H9 (cell line): ENCODE results near the gene EFS. TPM values are rescaled to one million over a fixed set of nuclear protein-coding genes. Genes with fewer than 3 reads are reported as not detected.

Source experiments
- DNase-seq: peaks from one replicate; pipeline ENCODE4 v3.0.0-alpha.2; 2017
- H2AFZ ChIP-seq: one replicate; pipeline ENCODE4 v1.6.1; 2013; ENCODE audit warnings: mild to moderate bottlenecking, low read length, control low read depth, moderate library complexity
- H2AK5ac ChIP-seq: 2 replicates; pipeline ENCODE4 v1.6.1; 2013; ENCODE audit warnings: low read length, control low read depth, mixed read lengths; ENCODE audit not compliant: insufficient read length
- H2BK120ac ChIP-seq: one replicate; pipeline ENCODE4 v1.6.1; 2013; ENCODE audit warnings: low read depth, mild to moderate bottlenecking, low read length, control low read depth, inconsistent platforms; ENCODE audit not compliant: poor library complexity, severe bottlenecking
- H2BK12ac ChIP-seq: 2 replicates; pipeline ENCODE4 v1.6.1; 2013; ENCODE audit warnings: low read length, control low read depth, mixed read lengths, low read depth; ENCODE audit not compliant: insufficient read length
- H2BK15ac ChIP-seq: 2 replicates; pipeline ENCODE4 v1.6.1; 2013; ENCODE audit warnings: low read depth, low read length, control low read depth
- H2BK20ac ChIP-seq: one replicate; pipeline ENCODE4 v1.6.1; 2013; ENCODE audit warnings: low read depth, mild to moderate bottlenecking, low read length, control low read depth, inconsistent platforms; ENCODE audit not compliant: poor library complexity, severe bottlenecking
- H2BK5ac ChIP-seq: 2 replicates; pipeline ENCODE4 v1.6.1; 2013; ENCODE audit warnings: low read length, control low read depth, mixed read lengths; ENCODE audit not compliant: insufficient read length
- H3K14ac ChIP-seq: 2 replicates; pipeline ENCODE4 v1.6.1; 2013; ENCODE audit warnings: low read length, control low read depth; ENCODE audit not compliant: insufficient read depth
- H3K18ac ChIP-seq: 2 replicates; pipeline ENCODE4 v1.6.1; 2013; ENCODE audit warnings: low read depth, mild to moderate bottlenecking, mixed read lengths, low read length, control low read depth; ENCODE audit not compliant: insufficient read length
- H3K23ac ChIP-seq: 2 replicates; pipeline ENCODE4 v1.6.1; 2013; ENCODE audit warnings: low read length, control low read depth, mixed read lengths, low read depth; ENCODE audit not compliant: insufficient read length
- H3K23me2 ChIP-seq: 2 replicates; pipeline ENCODE4 v1.6.1; 2013; ENCODE audit warnings: low read depth, mild to moderate bottlenecking, mixed read lengths, low read length, control low read depth; ENCODE audit not compliant: insufficient read length, poor library complexity, severe bottlenecking
- H3K27ac ChIP-seq: 2 replicates; pipeline ENCODE4 v1.5.1; 2013; ENCODE audit warnings: low read length, control low read depth, mixed read lengths, low read depth; ENCODE audit not compliant: insufficient read length
- H3K27me3 ChIP-seq: 2 replicates; pipeline ENCODE4 v1.6.1; 2013; ENCODE audit warnings: low read length, control low read depth, inconsistent platforms; ENCODE audit not compliant: insufficient read depth
- H3K4ac ChIP-seq: 2 replicates; pipeline ENCODE4 v1.6.1; 2013; ENCODE audit warnings: low read depth, mild to moderate bottlenecking, control low read depth, inconsistent platforms, low read length, moderate library complexity
- H3K4me1 ChIP-seq: 2 replicates; pipeline ENCODE4 v1.6.1; 2013; ENCODE audit warnings: low read length, control low read depth, inconsistent platforms; ENCODE audit not compliant: insufficient read depth
- H3K4me2 ChIP-seq: 2 replicates; pipeline ENCODE4 v1.6.1; 2013; ENCODE audit warnings: low read length, control low read depth, mixed read lengths; ENCODE audit not compliant: insufficient read length, insufficient read depth
- H3K56ac ChIP-seq: 2 replicates; pipeline ENCODE4 v1.6.1; 2013; ENCODE audit warnings: low read depth, mild to moderate bottlenecking, mixed read lengths, low read length, control low read depth; ENCODE audit not compliant: insufficient read length
- H3K79me1 ChIP-seq: 2 replicates; pipeline ENCODE4 v1.6.1; 2013; ENCODE audit warnings: low read depth, mild to moderate bottlenecking, moderate library complexity, low read length, control low read depth, inconsistent platforms; ENCODE audit not compliant: insufficient read depth, poor library complexity, severe bottlenecking
- H3K79me2 ChIP-seq: 2 replicates; pipeline ENCODE4 v1.6.1; 2013; ENCODE audit warnings: low read length, control low read depth, inconsistent platforms; ENCODE audit not compliant: insufficient read depth
- H3K9ac ChIP-seq: 2 replicates; pipeline ENCODE4 v1.6.1; 2013; ENCODE audit warnings: low read length, control low read depth, mixed read lengths; ENCODE audit not compliant: insufficient read length; ENCODE audit errors: extremely low read depth
- H3K9me3 ChIP-seq: one replicate; pipeline ENCODE4 v1.6.1; 2013; ENCODE audit warnings: low read depth, low read length, inconsistent platforms; ENCODE audit not compliant: control insufficient read depth
- H3T11ph ChIP-seq: one replicate; pipeline ENCODE4 v1.6.1; 2013; ENCODE audit warnings: mild to moderate bottlenecking, low read length, control low read depth, inconsistent platforms
- H4K20me1 ChIP-seq: one replicate; pipeline ENCODE4 v1.6.1; 2013; ENCODE audit not compliant: control insufficient read depth, insufficient read length, insufficient read depth
- H4K5ac ChIP-seq: 2 replicates; pipeline ENCODE4 v1.6.1; 2013; ENCODE audit warnings: low read depth, mild to moderate bottlenecking, mixed read lengths, low read length, control low read depth; ENCODE audit not compliant: insufficient read length
- H4K8ac ChIP-seq: replicated peaks from 2 replicates; pipeline ENCODE4 v1.6.1; 2013; ENCODE audit warnings: low read length, control low read depth, mixed read lengths, low read depth; ENCODE audit not compliant: insufficient read length
- H4K91ac ChIP-seq: 2 replicates; pipeline ENCODE4 v1.6.1; 2013; ENCODE audit warnings: low read depth, mild to moderate bottlenecking, moderate library complexity, mixed read lengths, low read length, control low read depth; ENCODE audit not compliant: insufficient read length
- H3K27ac Mint-ChIP-seq, 3 experiments: 2 replicates in 2 of 3; 3 replicates in 1 of 3; pipeline ENCODE4 v1.8.0; 2020 to 2021; ENCODE audit warnings: mixed read lengths in 3 of 3, mild to moderate bottlenecking in 1 of 3, moderate library complexity in 1 of 3
- H3K27me3 Mint-ChIP-seq: 2 replicates; pipeline ENCODE4 v1.8.0; 2021; ENCODE audit warnings: low read depth, mild to moderate bottlenecking, moderate library complexity, mixed read lengths
- H3K36me3 Mint-ChIP-seq, 3 experiments: 2 replicates in 2 of 3; 3 replicates in 1 of 3; pipeline ENCODE4 v1.8.0; 2020 to 2021; ENCODE audit warnings: low read depth in 3 of 3, mixed read lengths in 3 of 3; ENCODE audit not compliant: insufficient read depth in 1 of 3
- H3K4me1 Mint-ChIP-seq, 2 experiments: 2 replicates each; pipeline ENCODE4 v1.8.0; 2020; ENCODE audit warnings: mixed read lengths in 2 of 2
- H3K4me3 Mint-ChIP-seq, 2 experiments: 2 replicates in 1 of 2; 3 replicates in 1 of 2; pipeline ENCODE4 v1.8.0; 2020 to 2021; ENCODE audit warnings: mild to moderate bottlenecking in 2 of 2, mixed read lengths in 2 of 2, moderate library complexity in 1 of 2
- H3K9me3 Mint-ChIP-seq, 2 experiments: 2 replicates in 1 of 2; 3 replicates in 1 of 2; pipeline ENCODE4 v1.8.0; 2020; ENCODE audit warnings: mild to moderate bottlenecking in 2 of 2, mixed read lengths in 2 of 2, moderate library complexity in 1 of 2
- CTCF ChIP-seq: fragments of 200-600 bp; sonication (generic); conservative IDR thresholded peaks from 3 replicates; pipeline ENCODE4 v1.8.0; 2021; ENCODE audit warnings: antibody characterized with exemption, mild to moderate bottlenecking
- WGBS: extraction: QIAGEN DNeasy Blood & Tissue Kit; methylation state at CpG from one replicate; pipeline ENCODE4 v1.1.7; 2013; ENCODE audit warnings: missing lambda C conversion rate, low lambda C conversion rate, mixed read lengths; ENCODE audit not compliant: insufficient read length; ENCODE audit errors: extremely low coverage; 5-methylcytosine and 5-hydroxymethylcytosine counted together
- total RNA-seq: library from RNA; stranded (reverse); gene quantifications from 2 replicates; pipeline ENCODE4 v1.2.1, GENCODE V29; 2021

Gene EFS
- total RNA-seq, 1 experiment from 2014 or later: 32.1 TPM

DNA sequence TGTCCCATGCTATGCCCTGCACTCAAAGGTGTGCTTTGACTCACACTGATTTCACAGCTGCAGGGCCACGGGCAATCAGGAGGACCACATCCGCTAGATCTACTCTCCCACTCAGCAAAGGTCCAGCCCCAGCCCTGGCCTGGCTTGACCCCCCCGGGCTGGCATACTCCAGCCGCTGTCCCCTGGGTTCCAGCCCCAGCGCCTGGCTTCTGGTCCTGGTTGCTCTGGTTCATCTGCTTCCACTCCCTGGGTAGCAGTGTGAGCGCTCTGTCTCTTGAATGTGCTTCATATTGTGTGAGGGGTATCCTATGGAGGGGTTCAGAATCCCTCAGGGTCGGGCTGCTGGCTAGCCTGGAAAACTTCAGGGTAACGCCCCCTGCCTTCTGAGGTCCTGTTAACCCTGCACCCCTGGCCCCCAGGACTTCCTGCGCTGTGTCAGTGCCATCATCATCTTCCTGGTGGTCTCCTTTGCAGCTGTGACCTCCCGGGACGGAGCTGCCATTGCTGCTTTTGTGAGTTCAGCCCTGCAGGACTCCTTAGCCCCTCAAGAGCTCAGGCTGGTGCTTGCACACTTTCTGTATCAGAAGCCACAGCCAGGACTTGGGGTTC lies 13.7 kb upstream of the EFS start:
- H3K27ac Mint-ChIP-seq: no peak overlapping the region
- H2AK5ac ChIP-seq: no peak overlapping the region

More for the DNA sequence above, 13.7 kb upstream of the EFS start:
- H3K27ac ChIP-seq: no peak overlapping the region
- Mint-ChIP-seq H3K27me3 (peaks cover 71% of the 10 kb centered on the region), H3K9me3 (no peaks in the 10 kb centered on the region), H3K36me3 (no peaks in the 10 kb centered on the region), H3K4me1 (peaks cover 9 to 22% of the 10 kb centered on the region in 2 experiments), H3K4me3 (no peak overlapping the region)
- H3T11ph ChIP-seq: no peak overlapping the region
- no peak for TF ChIP-seq CTCF
- no peak overlapping the region for H4K8ac ChIP-seq
- H2BK5ac ChIP-seq: no peak overlapping the region
- no peak overlapping the region for H3K14ac ChIP-seq
- H3K4me2 ChIP-seq: no peak overlapping the region
- no peak overlapping the region for H3K4ac ChIP-seq
- no peaks in the 10 kb centered on the region for H3K23me2 ChIP-seq
- H3K23ac ChIP-seq: no peak overlapping the region
- no peak overlapping the region for H2BK12ac ChIP-seq
- no peak overlapping the region for H2BK20ac ChIP-seq
- no peaks in the 10 kb centered on the region for H3K79me2 ChIP-seq
- no peak overlapping the region for H4K5ac ChIP-seq
- H3K9ac ChIP-seq: no peak overlapping the region
- no peak overlapping the region for H4K91ac ChIP-seq
- H3K4me1 ChIP-seq: no peaks in the 10 kb centered on the region
- DNase-seq: no peak
- no peak overlapping the region for H2AFZ ChIP-seq
- no peaks in the 10 kb centered on the region for H3K9me3 ChIP-seq
- no peaks in the 10 kb centered on the region; the same call in 1 of the 2 replicates for H3K27me3 ChIP-seq
- H4K20me1 ChIP-seq: no peaks in the 10 kb centered on the region
- no peak overlapping the region for H2BK120ac ChIP-seq
- H3K18ac ChIP-seq: no peak overlapping the region
- no peak overlapping the region for H2BK15ac ChIP-seq
- no peak overlapping the region for H3K56ac ChIP-seq
- no peaks in the 10 kb centered on the region for H3K79me1 ChIP-seq
- no CpG with 5 or more reads among the region's 11 CpGs for WGBS
